ENCODE data around the gene MEPCE. TPM values are rescaled to one million over a fixed set of nuclear protein-coding genes. Genes with fewer than 3 reads are reported as not detected.

MEPCE gene
- total and polyA plus RNA-seq, 9 of the 15 experiments (the other 6 are each of a cell fraction or from before 2014, with no cell fraction given): 10.9 to 76.3 (median 44.1) TPM

DNA sequence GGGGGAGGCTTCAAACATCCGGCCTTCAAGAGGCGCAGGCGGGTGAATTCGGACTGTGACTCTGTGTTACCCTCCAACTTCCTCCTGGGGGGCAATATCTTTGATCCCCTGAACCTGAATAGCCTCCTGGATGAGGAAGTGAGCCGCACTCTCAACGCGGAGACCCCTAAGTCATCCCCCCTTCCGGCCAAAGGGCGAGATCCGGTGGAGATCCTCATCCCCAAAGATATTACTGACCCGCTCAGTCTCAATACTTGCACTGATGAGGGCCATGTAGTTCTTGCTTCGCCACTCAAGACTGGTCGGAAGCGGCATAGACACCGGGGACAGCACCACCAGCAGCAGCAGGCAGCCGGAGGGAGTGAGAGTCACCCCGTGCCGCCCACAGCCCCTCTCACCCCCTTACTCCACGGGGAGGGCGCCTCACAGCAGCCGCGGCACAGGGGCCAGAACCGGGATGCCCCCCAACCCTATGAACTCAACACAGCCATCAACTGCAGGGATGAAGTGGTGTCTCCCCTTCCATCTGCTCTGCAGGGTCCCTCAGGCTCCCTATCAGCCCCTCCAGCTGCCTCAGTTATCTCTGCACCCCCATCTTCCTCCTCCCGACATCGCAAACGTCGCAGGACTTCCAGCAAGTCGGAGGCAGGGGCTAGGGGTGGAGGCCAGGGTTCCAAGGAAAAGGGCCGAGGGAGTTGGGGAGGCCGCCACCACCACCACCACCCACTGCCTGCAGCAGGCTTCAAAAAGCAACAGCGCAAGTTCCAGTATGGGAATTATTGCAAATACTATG is 1.1 kb downstream of the MEPCE start (continued):
- TF ChIP-seq, protein P1, sequence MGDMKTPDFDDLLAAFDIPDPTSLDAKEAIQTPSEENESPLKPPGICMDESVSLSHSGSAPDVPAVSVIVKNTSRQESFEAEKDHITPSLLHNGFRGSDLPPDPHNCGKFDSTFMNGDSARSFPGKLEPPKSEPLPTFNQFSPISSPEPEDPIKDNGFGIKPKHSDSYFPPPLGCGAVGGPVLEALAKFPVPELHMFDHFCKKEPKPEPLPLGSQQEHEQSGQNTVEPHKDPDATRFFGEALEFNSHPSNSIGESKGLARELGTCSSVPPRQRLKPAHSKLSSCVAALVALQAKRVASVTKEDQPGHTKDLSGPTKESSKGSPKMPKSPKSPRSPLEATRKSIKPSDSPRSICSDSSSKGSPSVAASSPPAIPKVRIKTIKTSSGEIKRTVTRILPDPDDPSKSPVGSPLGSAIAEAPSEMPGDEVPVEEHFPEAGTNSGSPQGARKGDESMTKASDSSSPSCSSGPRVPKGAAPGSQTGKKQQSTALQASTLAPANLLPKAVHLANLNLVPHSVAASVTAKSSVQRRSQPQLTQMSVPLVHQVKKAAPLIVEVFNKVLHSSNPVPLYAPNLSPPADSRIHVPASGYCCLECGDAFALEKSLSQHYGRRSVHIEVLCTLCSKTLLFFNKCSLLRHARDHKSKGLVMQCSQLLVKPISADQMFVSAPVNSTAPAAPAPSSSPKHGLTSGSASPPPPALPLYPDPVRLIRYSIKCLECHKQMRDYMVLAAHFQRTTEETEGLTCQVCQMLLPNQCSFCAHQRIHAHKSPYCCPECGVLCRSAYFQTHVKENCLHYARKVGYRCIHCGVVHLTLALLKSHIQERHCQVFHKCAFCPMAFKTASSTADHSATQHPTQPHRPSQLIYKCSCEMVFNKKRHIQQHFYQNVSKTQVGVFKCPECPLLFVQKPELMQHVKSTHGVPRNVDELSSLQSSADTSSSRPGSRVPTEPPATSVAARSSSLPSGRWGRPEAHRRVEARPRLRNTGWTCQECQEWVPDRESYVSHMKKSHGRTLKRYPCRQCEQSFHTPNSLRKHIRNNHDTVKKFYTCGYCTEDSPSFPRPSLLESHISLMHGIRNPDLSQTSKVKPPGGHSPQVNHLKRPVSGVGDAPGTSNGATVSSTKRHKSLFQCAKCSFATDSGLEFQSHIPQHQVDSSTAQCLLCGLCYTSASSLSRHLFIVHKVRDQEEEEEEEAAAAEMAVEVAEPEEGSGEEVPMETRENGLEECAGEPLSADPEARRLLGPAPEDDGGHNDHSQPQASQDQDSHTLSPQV (IDR thresholded peaks at IDR 0.05): no peak
- peak; percentile 22; the same call in 1 of the 2 replicates for TF ChIP-seq ZC3H4 (CRISPR knock-in tag; IDR thresholded peaks at IDR 0.05; ENCODE audit: borderline replicate concordance)
- TF ChIP-seq ZNF212 (CRISPR knock-in tag; IDR thresholded peaks at IDR 0.05): 0 out of 2 replicates have a peak, but pooled peaks have one; percentile 46
- TF ChIP-seq HNRNPUL1 (IDR thresholded peaks at IDR 0.05; ENCODE audit: low read length): peak; percentile 70; the same call in 1 of the 2 replicates
- 0 out of 2 replicates have a peak, but pooled peaks have one; percentile 30 for TF ChIP-seq JUNB (CRISPR knock-in tag; conservative IDR thresholded peaks at IDR 0.05)
